OCI-LY3 (cell line): ENCODE results near the gene NFIL3.

Experiments
- EZH2phosphoT487 ChIP-seq: fragments of 200-600 bp; shearing (Covaris generic); IDR thresholded peaks from 2 replicates; pipeline ENCODE4 v1.6.1; 2018; ENCODE audit warnings: antibody characterized with exemption, mixed run types, low read depth
- TF ChIP-seq, protein P1 (sequence below): fragments of 200-600, 300-600 bp; sonication (generic); IDR thresholded peaks from 2 replicates; pipeline ENCODE4 v1.5.1; 2014; ENCODE audit warnings: antibody characterized with exemption, low read length, low read depth

DNA sequence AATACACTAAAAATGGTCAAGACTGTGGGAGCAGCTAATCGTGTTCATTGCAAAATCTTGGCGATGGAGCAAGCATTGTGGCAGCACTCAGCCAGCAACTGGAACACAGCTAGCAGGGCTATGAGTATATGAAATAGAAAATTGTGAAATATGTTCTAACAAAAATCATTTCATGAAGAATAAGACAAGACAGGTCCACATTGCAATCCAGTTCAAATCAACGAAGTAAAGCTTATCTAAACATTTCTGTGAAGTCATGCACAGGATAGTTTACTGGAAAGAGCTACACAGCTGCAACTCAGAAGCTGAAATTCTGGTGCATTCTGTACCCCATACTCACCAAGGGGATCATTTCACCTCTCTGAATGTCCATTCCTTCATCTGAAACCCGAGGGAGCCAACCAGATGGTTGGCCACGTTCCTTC lies 5.3 kb upstream of the NFIL3 start:
- TF ChIP-seq, protein P1, sequence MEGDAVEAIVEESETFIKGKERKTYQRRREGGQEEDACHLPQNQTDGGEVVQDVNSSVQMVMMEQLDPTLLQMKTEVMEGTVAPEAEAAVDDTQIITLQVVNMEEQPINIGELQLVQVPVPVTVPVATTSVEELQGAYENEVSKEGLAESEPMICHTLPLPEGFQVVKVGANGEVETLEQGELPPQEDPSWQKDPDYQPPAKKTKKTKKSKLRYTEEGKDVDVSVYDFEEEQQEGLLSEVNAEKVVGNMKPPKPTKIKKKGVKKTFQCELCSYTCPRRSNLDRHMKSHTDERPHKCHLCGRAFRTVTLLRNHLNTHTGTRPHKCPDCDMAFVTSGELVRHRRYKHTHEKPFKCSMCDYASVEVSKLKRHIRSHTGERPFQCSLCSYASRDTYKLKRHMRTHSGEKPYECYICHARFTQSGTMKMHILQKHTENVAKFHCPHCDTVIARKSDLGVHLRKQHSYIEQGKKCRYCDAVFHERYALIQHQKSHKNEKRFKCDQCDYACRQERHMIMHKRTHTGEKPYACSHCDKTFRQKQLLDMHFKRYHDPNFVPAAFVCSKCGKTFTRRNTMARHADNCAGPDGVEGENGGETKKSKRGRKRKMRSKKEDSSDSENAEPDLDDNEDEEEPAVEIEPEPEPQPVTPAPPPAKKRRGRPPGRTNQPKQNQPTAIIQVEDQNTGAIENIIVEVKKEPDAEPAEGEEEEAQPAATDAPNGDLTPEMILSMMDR: no peak
- TF ChIP-seq EZH2phosphoT487: no peak
